Kidney (tissue), 14 donors: ENCODE measurements around the gene AQP7. TPM values are rescaled to one million over a fixed set of nuclear protein-coding genes. Genes with fewer than 3 reads are reported as not detected.
A peak's percentile ranks its signal among the peaks of the same experiment; 100 is the strongest.
"Not testable (repeated sequence)": the region's sequence is repeated elsewhere in the genome, so short reads cannot be mapped to it uniquely, and the experiment has no call there.

Experiments
- DNase-seq, 5 donors: peaks; one replicate each; pipeline ENCODE4 v3.0.0-alpha.2; 2013 to 2020
- FAIRE-seq: peaks from 2 replicates; lab custom pipeline; 2012; peaks lifted over from hg19 to GRCh38; lab: Jason Lieb, UNC
- H3K27ac ChIP-seq, 2 donors: one replicate each; pipeline ENCODE4 v1.7.0; 2013; ENCODE audit warnings: low read depth in 2 of 2, low read length in 2 of 2, inconsistent platforms in 1 of 2
- H3K27me3 ChIP-seq: one replicate; pipeline ENCODE4 v1.7.1; 2013; ENCODE audit warnings: low read length, inconsistent platforms; ENCODE audit not compliant: control insufficient read depth, insufficient read depth
- H3K36me3 ChIP-seq, 3 donors: one replicate each; pipeline versions ENCODE4 v1.7.0 to v1.7.1; 2013; ENCODE audit warnings: low read length in 3 of 3, control low read depth in 1 of 3, inconsistent platforms in 1 of 3; ENCODE audit not compliant: insufficient read depth in 3 of 3, control insufficient read depth in 2 of 3
- H3K4me1 ChIP-seq, 3 donors: one replicate each; pipeline versions ENCODE4 v1.7.0 to v1.7.1; 2013; ENCODE audit warnings: low read length in 3 of 3, inconsistent platforms in 1 of 3, low read depth in 1 of 3; ENCODE audit not compliant: control insufficient read depth in 2 of 3, insufficient read depth in 2 of 3
- H3K4me3 ChIP-seq, 3 donors: one replicate each; pipeline versions ENCODE4 v1.7.0 to v1.8.1; 2013; ENCODE audit warnings: low read length in 3 of 3, control low read depth in 1 of 3, inconsistent platforms in 1 of 3
- H3K9ac ChIP-seq, 3 donors: one replicate each; pipeline versions ENCODE4 v1.7.0 to v1.7.1; 2013; ENCODE audit warnings: low read length in 3 of 3, control low read depth in 1 of 3, inconsistent platforms in 1 of 3
- H3K9me3 ChIP-seq, 3 donors: one replicate each; pipeline versions ENCODE4 v1.7.0 to v1.7.1; 2013; ENCODE audit warnings: low read length in 3 of 3, control low read depth in 1 of 3, inconsistent platforms in 1 of 3; ENCODE audit not compliant: control insufficient read depth in 2 of 3, insufficient read depth in 1 of 3
- intact Hi-C: fragments of 100-400 bp; cut with DNase I; formaldehyde crosslinking; loops from one replicate; pipeline ENCODE4 v1.11.1; 2022
- polyA plus RNA-seq: library from polyadenylated mRNA; stranded (reverse); fragments of 350-450 nt; fragmentation: Illumina TruSeq; extraction: RNeasy Lipid Tissue Mini Kit (QIAGEN cat#74804); gene quantifications from one replicate; pipeline ENCODE4 v1.2.3, GENCODE V29; 2014; ENCODE audit warnings: low read depth, low replicate concordance; ENCODE audit not compliant: insufficient read depth
- total RNA-seq: library from RNA; stranded (reverse); fragmentation: NEBNext Ultra II Directional; extraction: Animal tissue kit (Norgen Biotek cat#: 25700); gene quantifications from one replicate; pipeline ENCODE4 v1.2.1, GENCODE V29; 2021
- TF ChIP-seq, protein P1 (sequence below): IDR thresholded peaks from 3 replicates; pipeline ENCODE4 v1.5.1; 2012; ENCODE audit warnings: mild to moderate bottlenecking, moderate library complexity, borderline replicate concordance; ENCODE audit not compliant: insufficient read depth; ENCODE audit errors: extremely low read depth
- donor health status: control.
- donor health status: control.
- donor health status: control.
- donor health status: control.
- donor health status: control.
- donor health status: DM: yes; HTN: yes; CAD: no.
- donor health status: Normal renal cell carcinoma (clear cell type).

The AQP7 gene
- total and polyA plus RNA-seq, 2 donors from 2014 or later: 11.9 to 45.3 TPM

DNA sequence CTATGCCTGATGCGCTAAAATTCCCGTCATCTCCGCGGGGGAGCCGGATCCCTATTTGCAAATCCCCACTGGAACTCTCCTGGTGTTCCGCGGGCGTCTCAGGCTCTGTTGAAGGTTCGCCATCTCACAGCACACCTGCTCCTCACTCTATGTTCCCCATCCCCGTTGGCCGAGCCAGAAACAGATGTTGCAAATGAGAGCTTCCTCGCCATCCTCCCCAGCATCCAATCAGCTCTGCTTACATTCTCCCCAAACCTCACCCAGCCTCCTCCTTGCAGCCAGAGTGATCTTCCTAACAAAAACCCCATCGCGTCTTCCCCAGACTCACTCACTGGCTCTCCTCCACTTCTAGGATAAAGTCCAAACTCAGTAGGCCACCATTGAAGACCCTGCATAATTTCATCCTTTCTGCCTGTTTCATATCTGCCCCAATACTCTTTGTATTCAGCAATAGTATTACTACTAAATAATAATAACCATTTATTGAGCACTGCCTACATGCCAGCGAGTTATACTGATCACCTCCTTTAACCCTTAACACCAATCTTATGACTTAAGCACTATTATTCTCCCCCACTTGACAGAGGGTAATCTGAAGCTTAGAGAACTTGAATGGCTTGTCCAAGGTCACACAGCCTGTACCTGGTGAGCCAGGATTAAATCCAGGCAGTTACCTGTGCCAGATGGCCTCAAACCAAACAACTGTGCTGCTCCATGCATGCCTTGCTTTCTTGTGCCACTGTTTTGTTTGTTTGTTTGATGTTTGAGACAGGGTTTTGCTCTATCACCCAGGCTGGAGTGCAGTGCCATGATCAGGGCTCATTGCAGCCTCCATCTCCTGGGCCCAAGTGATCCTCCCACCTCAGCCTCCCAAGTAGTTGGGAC is 14.0 kb downstream of the AQP7 start:
- Histone ChIP-seq H3K27me3 (no peaks in the 10 kb centered on the region), H3K9ac (no peak overlapping the region), H3K9me3 (no peaks in the 10 kb centered on the region), H3K4me3 (no peak overlapping the region), H3K4me1 (peaks cover 0 to 10% (median 6%) of the 10 kb centered on the region in 3 donors), H3K27ac (no peak overlapping the region), H3K36me3 (no peaks in the 10 kb centered on the region)
- peak in 1 of 5 donors; percentile 53 for DNase-seq
- intact Hi-C loops: no loop called here
- FAIRE-seq: no peak
- TF ChIP-seq, protein P1, sequence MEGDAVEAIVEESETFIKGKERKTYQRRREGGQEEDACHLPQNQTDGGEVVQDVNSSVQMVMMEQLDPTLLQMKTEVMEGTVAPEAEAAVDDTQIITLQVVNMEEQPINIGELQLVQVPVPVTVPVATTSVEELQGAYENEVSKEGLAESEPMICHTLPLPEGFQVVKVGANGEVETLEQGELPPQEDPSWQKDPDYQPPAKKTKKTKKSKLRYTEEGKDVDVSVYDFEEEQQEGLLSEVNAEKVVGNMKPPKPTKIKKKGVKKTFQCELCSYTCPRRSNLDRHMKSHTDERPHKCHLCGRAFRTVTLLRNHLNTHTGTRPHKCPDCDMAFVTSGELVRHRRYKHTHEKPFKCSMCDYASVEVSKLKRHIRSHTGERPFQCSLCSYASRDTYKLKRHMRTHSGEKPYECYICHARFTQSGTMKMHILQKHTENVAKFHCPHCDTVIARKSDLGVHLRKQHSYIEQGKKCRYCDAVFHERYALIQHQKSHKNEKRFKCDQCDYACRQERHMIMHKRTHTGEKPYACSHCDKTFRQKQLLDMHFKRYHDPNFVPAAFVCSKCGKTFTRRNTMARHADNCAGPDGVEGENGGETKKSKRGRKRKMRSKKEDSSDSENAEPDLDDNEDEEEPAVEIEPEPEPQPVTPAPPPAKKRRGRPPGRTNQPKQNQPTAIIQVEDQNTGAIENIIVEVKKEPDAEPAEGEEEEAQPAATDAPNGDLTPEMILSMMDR: no peak

DNA sequence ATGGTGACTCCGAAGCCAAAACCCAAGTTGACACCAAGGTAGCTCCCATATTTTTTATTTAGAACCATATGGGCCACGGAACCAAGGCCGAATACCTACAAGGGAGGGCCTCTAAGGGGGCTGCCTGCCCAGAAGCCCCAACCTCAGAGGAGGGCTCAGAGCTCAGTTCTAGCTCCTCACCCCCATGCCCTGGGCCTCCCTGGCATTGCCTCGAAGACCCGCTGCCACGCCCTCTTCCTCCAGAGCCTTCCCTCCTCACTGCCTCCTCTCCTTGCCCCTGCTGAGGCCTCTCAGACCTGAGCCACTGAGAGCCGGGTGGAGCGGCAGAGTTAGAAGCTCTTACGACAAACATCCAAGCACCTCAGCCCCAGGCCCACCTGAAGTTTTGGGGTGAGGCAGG is 15.4 kb downstream of the AQP7 start:
- H3K9ac ChIP-seq, H3K36me3 ChIP-seq, FAIRE-seq, H3K4me3 ChIP-seq, H3K4me1 ChIP-seq, intact Hi-C loops, H3K27me3 ChIP-seq, H3K9me3 ChIP-seq, H3K27ac ChIP-seq: not testable (repeated sequence)
- DNase-seq: peak in 1 of 5 donors; percentile 21

DNA sequence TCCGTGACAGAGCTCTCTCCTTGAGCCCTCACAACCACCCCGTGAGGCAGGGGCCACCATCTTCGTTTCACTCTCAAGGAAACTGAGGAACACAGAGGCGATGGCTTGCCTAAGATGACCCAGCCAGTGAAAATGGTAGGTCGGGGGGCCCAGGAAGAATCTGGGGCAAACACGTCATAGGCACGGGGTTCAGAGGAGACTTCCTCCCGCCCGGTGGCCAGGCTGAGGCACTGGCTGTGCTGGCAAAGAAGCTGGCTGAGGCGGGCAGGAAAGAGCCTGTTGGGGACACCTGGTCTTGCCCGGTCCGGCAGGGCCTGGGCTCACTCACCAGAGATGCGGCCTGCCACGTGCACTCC is 15.7 kb downstream of the AQP7 start:
- not testable (repeated sequence) for FAIRE-seq

DNA sequence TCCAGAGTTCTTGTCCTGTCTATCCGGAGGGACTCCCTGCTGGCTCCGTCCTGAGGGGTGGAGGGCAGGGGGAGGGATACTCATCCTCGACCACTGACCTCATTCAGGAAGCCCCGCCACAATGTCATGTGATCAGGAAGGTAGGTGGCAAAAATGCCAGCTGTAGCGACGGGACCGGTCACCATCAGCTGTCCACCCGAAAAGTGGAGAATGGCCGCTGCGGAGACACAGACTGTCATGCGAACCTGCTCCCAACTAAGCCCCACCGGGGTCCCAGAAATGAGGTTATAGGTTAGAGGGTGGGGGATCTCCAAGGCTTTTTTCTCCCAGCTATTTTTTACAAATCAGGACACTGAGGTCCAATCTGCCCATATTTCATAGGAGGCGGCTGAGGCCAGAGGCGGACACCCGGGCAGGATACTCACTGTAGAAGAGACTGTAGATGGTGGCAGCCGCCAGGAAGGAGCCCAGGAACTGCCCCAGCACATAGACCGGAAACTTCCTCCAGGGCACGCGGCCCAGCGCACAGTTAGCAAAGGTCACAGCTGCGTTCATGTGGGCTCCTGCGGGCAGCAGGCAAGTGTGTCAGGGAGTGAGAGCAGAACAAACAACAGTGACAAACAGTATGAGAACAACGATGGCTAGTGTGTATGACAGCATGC is 16.3 kb downstream of the AQP7 start:
- FAIRE-seq, H3K9ac ChIP-seq, H3K4me1 ChIP-seq, H3K27me3 ChIP-seq, H3K4me3 ChIP-seq, H3K9me3 ChIP-seq, H3K27ac ChIP-seq, H3K36me3 ChIP-seq, intact Hi-C loops: not testable (repeated sequence)
- DNase-seq: peak in 1 of 5 donors; percentile 56

More for the DNA sequence above, 15.7 kb downstream of the AQP7 start:
- H3K4me1 ChIP-seq, H3K9ac ChIP-seq, H3K27me3 ChIP-seq, intact Hi-C loops, H3K27ac ChIP-seq, H3K36me3 ChIP-seq, H3K4me3 ChIP-seq, H3K9me3 ChIP-seq: not testable (repeated sequence)
- peak in 1 of 5 donors; percentile 15 for DNase-seq

DNA sequence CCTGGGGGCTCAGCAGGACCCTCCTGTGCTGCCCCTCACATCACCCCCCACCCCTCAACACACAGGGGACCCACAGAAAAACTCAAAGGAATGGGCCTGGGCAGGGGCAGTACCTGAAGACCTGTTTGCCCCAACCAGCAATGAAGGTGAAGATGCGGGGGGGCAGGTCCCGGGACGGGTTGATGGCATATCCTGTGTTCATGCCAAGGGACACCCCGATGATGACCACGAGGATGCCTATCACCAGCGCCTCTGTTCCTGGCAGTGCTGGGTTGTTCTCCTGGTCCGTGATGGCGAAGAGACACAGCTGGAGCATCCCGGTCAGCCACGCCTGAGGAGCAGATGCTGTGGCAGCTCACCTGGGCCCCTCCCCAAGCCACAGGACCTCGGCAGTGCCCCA is 16.8 kb downstream of the AQP7 start:
- H3K4me3 ChIP-seq, H3K4me1 ChIP-seq, H3K36me3 ChIP-seq, intact Hi-C loops, H3K9ac ChIP-seq, H3K9me3 ChIP-seq, H3K27me3 ChIP-seq, H3K27ac ChIP-seq, FAIRE-seq: not testable (repeated sequence)
- DNase-seq: peak in 1 of 5 donors; percentile 49

DNA sequence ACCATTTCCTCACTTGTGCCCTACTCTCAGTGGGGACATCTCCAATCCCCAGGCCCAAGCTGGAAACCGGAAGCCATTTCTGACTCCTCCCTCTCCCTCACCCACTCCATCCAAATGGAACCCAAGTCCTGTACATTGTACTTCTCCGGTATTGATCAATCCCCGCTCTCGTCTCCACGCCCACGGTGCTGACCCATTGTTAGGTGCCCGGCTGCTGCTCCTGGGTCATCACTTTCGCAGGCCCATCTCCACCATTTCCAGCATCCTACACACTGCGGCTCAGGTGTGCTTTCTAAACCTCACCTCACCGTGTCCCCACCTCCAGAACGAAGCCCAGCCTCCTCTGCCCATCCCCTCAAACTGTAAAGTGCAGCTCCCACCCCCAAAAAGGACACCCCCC is 19.0 kb downstream of the AQP7 start:
- intact Hi-C loops, H3K9ac ChIP-seq, H3K36me3 ChIP-seq, DNase-seq, H3K4me3 ChIP-seq, H3K4me1 ChIP-seq, H3K27me3 ChIP-seq, H3K9me3 ChIP-seq, FAIRE-seq, H3K27ac ChIP-seq: not testable (repeated sequence)

DNA sequence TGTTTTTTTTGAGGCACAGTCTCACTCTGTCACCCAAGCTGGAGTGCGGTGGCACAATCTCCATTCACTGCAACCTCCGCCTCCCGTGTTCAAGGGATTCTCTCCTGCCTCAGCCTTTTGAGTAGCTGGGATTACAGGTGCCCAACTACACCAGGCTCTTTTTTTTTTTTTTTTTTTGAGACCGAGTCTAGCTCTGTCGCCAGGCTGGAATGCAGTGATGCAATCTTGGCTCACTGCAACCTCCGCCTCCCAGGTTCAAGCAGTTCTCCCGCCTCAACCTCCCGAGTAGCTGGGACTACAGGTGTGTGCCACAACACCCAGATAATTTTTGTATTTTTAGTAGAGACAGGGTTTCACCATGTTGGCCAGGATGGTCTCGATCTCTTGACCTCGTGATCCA is 20.0 kb downstream of the AQP7 start:
- H3K4me3 ChIP-seq, intact Hi-C loops, H3K9ac ChIP-seq, H3K4me1 ChIP-seq, H3K27ac ChIP-seq, DNase-seq, H3K27me3 ChIP-seq, FAIRE-seq, H3K9me3 ChIP-seq, H3K36me3 ChIP-seq: not testable (repeated sequence)
